IMR-90 (cell line): ENCODE results near the gene PIM3.

Source experiments
- BHLHE40 ChIP-seq: fragments of 150-350 bp; IDR thresholded peaks from 2 replicates; pipeline ENCODE4 v1.6.1; 2016; ENCODE audit warnings: mild to moderate bottlenecking, low read depth, low read length
- CEBPB ChIP-seq: IDR thresholded peaks from 2 replicates; pipeline ENCODE4 v1.6.1; 2012; ENCODE audit warnings: low read depth, low read length, improper control_type of control experiment
- CHD1 ChIP-seq: IDR thresholded peaks from 2 replicates; pipeline ENCODE4 v1.6.1; 2012; ENCODE audit warnings: low read depth, low read length, improper control_type of control experiment
- CTCF ChIP-seq: conservative IDR thresholded peaks from 2 replicates; pipeline ENCODE4 v1.5.1; 2012; ENCODE audit warnings: mild to moderate bottlenecking, low read depth, low read length, improper control_type of control experiment
- FOS ChIP-seq: fragments of 150-350 bp; IDR thresholded peaks from 2 replicates; pipeline ENCODE4 v1.6.1; 2016; ENCODE audit warnings: low read depth, low read length
- MAFK ChIP-seq: IDR thresholded peaks from 2 replicates; pipeline ENCODE4 v1.6.1; 2012; ENCODE audit warnings: low read depth, low read length, improper control_type of control experiment
- MXI1 ChIP-seq: IDR thresholded peaks from 2 replicates; pipeline ENCODE4 v1.6.1; 2012; ENCODE audit warnings: low read depth, mild to moderate bottlenecking, low read length, moderate library complexity, borderline replicate concordance
- NFE2L2 ChIP-seq: fragments of 150-350 bp; IDR thresholded peaks from 2 replicates; pipeline ENCODE4 v1.6.1; 2016; ENCODE audit warnings: low read depth, mild to moderate bottlenecking, low read length
- POLR2A ChIP-seq: IDR thresholded peaks from 2 replicates; pipeline ENCODE4 v1.6.1; 2012; ENCODE audit warnings: mild to moderate bottlenecking, low read depth, low read length
- RAD21 ChIP-seq: IDR thresholded peaks from 2 replicates; pipeline ENCODE4 v1.6.1; 2012; ENCODE audit warnings: low read length, improper control_type of control experiment
- RCOR1 ChIP-seq: IDR thresholded peaks from 2 replicates; pipeline ENCODE4 v1.6.1; 2012; ENCODE audit warnings: mild to moderate bottlenecking, low read length, improper control_type of control experiment; ENCODE audit not compliant: insufficient replicate concordance
- SMC3 ChIP-seq: fragments of 150-350 bp; IDR thresholded peaks from 2 replicates; pipeline ENCODE4 v1.6.1; 2016; ENCODE audit warnings: low read depth, mild to moderate bottlenecking, antibody characterized with exemption, low read length, moderate library complexity
- TF ChIP-seq, protein P1 (sequence below): fragments of 150-350 bp; IDR thresholded peaks from 2 replicates; pipeline ENCODE4 v1.6.1; 2016; ENCODE audit warnings: low read depth, mild to moderate bottlenecking, low read length, moderate library complexity, borderline replicate concordance

DNA sequence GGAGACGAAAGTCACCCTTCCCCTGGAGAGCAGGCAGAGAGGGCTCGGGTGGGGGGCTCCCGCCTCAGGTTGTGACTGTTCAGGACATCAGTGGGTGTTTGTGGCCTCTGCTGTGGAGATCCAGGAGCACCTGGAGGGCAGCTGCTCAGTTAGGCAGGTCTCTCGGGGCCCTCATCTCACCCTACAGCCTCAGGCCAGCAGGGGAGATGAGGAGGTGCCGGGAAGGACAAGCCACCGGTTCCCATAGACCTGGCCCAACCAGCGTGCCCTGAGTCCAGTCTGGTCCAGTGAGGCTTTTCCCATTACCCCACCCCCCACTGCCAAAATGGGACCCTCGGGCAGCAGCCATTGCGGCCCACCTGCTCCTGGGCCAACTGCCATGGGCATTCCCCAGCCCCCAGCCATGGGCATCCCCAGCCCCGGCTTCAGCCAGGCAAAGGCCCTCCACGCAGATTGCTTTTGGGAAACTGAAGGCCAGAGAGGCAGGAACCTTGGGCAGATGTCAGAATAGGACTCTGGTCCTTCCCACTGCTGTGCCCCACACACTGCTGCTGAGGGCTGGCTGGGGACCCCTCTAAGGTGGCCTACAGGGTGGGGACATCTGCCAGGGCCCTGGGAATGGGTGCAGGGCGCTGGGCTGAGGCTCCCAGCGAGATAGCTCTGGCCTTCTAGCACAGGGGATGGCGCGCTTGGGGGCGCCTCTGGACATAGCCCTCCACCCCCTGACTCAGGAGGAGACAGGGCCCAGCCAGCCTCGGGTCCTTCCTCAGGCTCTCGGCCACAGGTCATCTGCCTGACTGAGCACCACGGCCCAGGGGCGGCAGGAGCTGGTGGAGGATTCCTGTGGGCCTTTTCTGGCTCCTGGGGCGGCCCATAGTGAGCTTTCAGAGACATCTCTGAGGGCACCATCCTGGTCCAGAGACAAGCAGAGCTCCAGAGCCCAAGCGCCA, 4.8 kb downstream of the PIM3 start:
- TF ChIP-seq NFE2L2 (no peak), CTCF (no peak), BHLHE40 (no peak), FOS (no peak), POLR2A (no peak), CHD1 (no peak), RAD21 (no peak), RCOR1 (no peak), MXI1 (no peak), CEBPB (no peak), SMC3 (no peak), MAFK (no peak)
- TF ChIP-seq, protein P1, sequence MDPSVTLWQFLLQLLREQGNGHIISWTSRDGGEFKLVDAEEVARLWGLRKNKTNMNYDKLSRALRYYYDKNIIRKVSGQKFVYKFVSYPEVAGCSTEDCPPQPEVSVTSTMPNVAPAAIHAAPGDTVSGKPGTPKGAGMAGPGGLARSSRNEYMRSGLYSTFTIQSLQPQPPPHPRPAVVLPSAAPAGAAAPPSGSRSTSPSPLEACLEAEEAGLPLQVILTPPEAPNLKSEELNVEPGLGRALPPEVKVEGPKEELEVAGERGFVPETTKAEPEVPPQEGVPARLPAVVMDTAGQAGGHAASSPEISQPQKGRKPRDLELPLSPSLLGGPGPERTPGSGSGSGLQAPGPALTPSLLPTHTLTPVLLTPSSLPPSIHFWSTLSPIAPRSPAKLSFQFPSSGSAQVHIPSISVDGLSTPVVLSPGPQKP: no peak
